ENCODE results near the gene NEDD4L. TPM values are rescaled to one million over a fixed set of nuclear protein-coding genes. Genes with fewer than 3 reads are reported as not detected.

Gene NEDD4L
- total RNA-seq, 1 donor from 2014 or later, result 41.1 TPM

DNA sequence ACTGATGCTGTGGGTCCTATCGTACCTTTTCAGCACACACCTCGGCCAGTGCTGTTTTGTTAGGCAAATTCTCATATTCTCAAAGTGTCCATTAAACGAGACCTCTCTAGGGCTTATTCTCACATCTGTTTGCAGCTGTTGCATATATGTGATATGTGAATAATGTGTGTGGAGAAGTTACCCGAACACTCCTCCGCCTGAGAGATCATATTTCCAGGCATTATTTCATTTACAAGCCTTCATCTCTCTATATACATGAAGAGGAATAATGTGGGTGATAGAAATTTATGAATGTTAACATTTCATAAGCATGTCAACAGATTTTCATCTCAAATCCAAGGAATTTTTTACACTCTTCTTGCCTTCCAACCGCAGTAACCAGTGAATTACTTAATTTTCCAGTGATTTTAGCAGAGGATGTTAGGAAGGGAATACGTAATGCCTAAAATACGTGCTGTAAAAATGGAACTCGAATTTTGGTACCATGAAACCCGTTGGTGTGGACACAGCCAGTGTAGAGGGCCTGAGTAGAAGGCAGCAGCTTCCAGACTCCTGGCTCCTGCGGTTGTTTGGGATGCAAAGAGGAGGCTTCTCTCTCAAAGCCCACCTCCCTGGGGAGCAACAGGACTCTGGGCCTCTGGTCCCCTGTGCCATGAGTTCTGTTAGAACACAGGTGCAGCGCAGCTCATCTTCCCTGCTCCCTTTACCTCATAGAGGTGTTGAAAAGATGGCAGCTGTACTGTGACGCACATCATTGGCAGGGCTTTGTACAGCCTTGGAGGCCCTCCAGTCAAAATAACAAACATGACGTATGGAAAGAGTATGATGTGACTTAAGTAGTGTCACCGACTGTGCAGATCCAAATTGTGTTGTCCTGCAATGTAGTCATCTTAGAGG lies 280.1 kb downstream of the NEDD4L start:
- H3K36me3 Mint-ChIP-seq (ENCODE audit: unreplicated experiment), result peaks cover 18% of the 10 kb centered on the region
- H3K9me3 Mint-ChIP-seq (ENCODE audit: unreplicated experiment), result no peaks in the 10 kb centered on the region
- DNase-seq (ENCODE audit: extremely low spot score, unreplicated experiment), result no peak
- H3K27me3 Mint-ChIP-seq (ENCODE audit: unreplicated experiment), result no peaks in the 10 kb centered on the region
- no peak overlapping the region for H3K27ac Mint-ChIP-seq (ENCODE audit: unreplicated experiment)
- H3K4me1 Mint-ChIP-seq (ENCODE audit: unreplicated experiment), result peaks cover 18% of the 10 kb centered on the region
- no peak overlapping the region for H3K4me3 Mint-ChIP-seq (ENCODE audit: unreplicated experiment)
- no peak for TF ChIP-seq CTCF (IDR thresholded peaks at IDR 0.05)

DNA sequence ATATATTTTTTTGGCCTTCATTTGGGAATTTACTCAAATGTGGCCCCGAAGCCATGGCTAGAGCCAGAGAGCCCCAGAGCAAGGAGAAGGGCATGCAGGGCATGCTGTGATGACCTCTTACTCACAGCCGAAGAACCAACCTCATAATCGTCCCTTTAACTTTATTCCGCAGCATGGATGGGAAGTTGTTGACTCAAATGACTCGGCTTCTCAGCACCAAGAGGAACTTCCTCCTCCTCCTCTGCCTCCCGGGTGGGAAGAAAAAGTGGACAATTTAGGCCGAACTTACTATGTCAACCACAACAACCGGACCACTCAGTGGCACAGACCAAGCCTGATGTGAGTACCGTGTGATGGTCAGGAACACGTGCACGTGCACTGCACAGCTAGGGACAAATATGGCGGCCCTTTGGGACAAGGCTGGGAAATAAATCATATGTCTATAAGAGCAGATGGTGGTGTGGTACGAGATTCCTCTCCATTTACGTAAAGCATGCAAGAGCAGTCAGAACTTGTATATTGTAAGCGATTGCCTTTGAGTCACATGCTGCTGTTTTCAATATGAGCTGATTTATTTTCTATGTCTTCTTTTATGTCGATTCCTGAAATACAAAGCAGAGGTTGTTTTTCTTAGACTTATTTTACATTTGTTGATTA lies 280.9 kb downstream of the NEDD4L start:
- no peak overlapping the region for H3K27ac Mint-ChIP-seq (ENCODE audit: unreplicated experiment)
- H3K9me3 Mint-ChIP-seq (ENCODE audit: unreplicated experiment), result no peaks in the 10 kb centered on the region
- no peak overlapping the region for H3K4me3 Mint-ChIP-seq (ENCODE audit: unreplicated experiment)
- H3K4me1 Mint-ChIP-seq (ENCODE audit: unreplicated experiment), result peaks cover 18% of the 10 kb centered on the region
- DNase-seq (ENCODE audit: extremely low spot score, unreplicated experiment), result no peak
- H3K36me3 Mint-ChIP-seq (ENCODE audit: unreplicated experiment), result peaks cover 19% of the 10 kb centered on the region
- H3K27me3 Mint-ChIP-seq (ENCODE audit: unreplicated experiment), result no peaks in the 10 kb centered on the region
- TF ChIP-seq CTCF (IDR thresholded peaks at IDR 0.05), result no peak

DNA sequence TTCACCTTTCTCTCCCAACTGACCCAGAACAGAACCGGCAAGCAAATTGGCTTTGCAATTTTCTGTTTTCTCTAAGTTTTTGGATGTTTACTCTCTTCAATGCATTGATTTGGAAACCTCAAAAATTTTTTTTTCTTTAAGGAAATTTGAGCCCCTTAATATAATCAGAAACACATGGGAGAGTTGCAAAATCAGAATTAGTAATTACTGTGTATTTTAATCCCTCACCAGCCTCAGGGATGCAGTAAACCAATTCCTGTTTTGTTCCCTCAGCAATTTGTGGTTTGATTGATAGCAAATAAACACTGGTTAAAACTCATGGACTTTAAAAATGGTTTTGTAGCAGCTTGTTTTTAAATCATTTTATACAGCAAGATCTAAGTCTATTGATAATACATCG lies 281.5 kb downstream of the NEDD4L start:
- no peaks in the 10 kb centered on the region for H3K9me3 Mint-ChIP-seq (ENCODE audit: unreplicated experiment)
- no peak overlapping the region for H3K4me3 Mint-ChIP-seq (ENCODE audit: unreplicated experiment)
- no peak for TF ChIP-seq CTCF (IDR thresholded peaks at IDR 0.05)
- H3K27ac Mint-ChIP-seq (ENCODE audit: unreplicated experiment), result no peak overlapping the region
- no peak for DNase-seq (ENCODE audit: extremely low spot score, unreplicated experiment)
- H3K4me1 Mint-ChIP-seq (ENCODE audit: unreplicated experiment), result peaks cover 18% of the 10 kb centered on the region
- peaks cover 22% of the 10 kb centered on the region for H3K36me3 Mint-ChIP-seq (ENCODE audit: unreplicated experiment)
- H3K27me3 Mint-ChIP-seq (ENCODE audit: unreplicated experiment), result no peaks in the 10 kb centered on the region

GRCh38 chr18:58334061-58334460 lies 290.0 kb downstream of the NEDD4L start:
- DNase-seq (ENCODE audit: extremely low spot score, unreplicated experiment), result no peak
- no peak for TF ChIP-seq CTCF (IDR thresholded peaks at IDR 0.05)
- H3K27ac Mint-ChIP-seq (ENCODE audit: unreplicated experiment), result no peak overlapping the region
- no peaks in the 10 kb centered on the region for H3K27me3 Mint-ChIP-seq (ENCODE audit: unreplicated experiment)
- H3K9me3 Mint-ChIP-seq (ENCODE audit: unreplicated experiment), result no peaks in the 10 kb centered on the region
- H3K36me3 Mint-ChIP-seq (ENCODE audit: unreplicated experiment), result peaks cover 30% of the 10 kb centered on the region
- H3K4me1 Mint-ChIP-seq (ENCODE audit: unreplicated experiment), result peaks cover 16% of the 10 kb centered on the region
- H3K4me3 Mint-ChIP-seq (ENCODE audit: unreplicated experiment), result no peak overlapping the region

GRCh38 chr18:58335223-58335622 lies 291.2 kb downstream of the NEDD4L start:
- Mint-ChIP-seq H3K27ac (ENCODE audit: unreplicated experiment) (no peak overlapping the region), H3K4me3 (ENCODE audit: unreplicated experiment) (no peak overlapping the region), H3K36me3 (ENCODE audit: unreplicated experiment) (peaks cover 27% of the 10 kb centered on the region), H3K9me3 (ENCODE audit: unreplicated experiment) (no peaks in the 10 kb centered on the region), H3K4me1 (ENCODE audit: unreplicated experiment) (peaks cover 19% of the 10 kb centered on the region), H3K27me3 (ENCODE audit: unreplicated experiment) (no peaks in the 10 kb centered on the region)
- TF ChIP-seq CTCF (IDR thresholded peaks at IDR 0.05), result no peak
- no peak for DNase-seq (ENCODE audit: extremely low spot score, unreplicated experiment)
